OCI-LY7 (cell line): ENCODE measurements around the gene SDHA.

Experiments
- CTCF ChIP-seq: fragments of 200-600 bp; sonication (generic); conservative IDR thresholded peaks from 2 replicates; pipeline ENCODE4 v1.5.1; 2014; ENCODE audit warnings: mild to moderate bottlenecking, antibody characterized with exemption, low read length, moderate library complexity, mixed read lengths
- EZH2phosphoT487 ChIP-seq: fragments of 200-600 bp; sonication (generic); IDR thresholded peaks from 2 replicates; pipeline ENCODE4 v1.6.1; 2018; ENCODE audit warnings: low read depth, borderline replicate concordance, mild to moderate bottlenecking, mixed run types, antibody characterized with exemption, low read length, moderate library complexity, mixed read lengths

- TF ChIP-seq CTCF (no peak), EZH2phosphoT487 (no peak)
Measured at GRCh38 chr5:231661-232060, 13.5 kb downstream of the SDHA start.
